Ovary (tissue), 9 donors: Measurements from ENCODE around the gene CTU1. TPM values are rescaled to one million over a fixed set of nuclear protein-coding genes. Genes with fewer than 3 reads are reported as not detected.

Experiments
- polyA plus RNA-seq, 2 donors: library from polyadenylated mRNA; stranded (reverse); fragments of 200-250 nt in 1 of 2; fragments of 350-450 nt in 1 of 2; fragmentation: Illumina TruSeq in 1 of 2; extraction: RNeasy Lipid Tissue Mini Kit (QIAGEN cat#74804) in 1 of 2; gene quantifications; one replicate each; pipeline ENCODE4 v1.2.3, GENCODE V29; 2013 to 2014
- total RNA-seq, 7 donors: library from RNA; depleted of rRNA in 2 of 7; stranded (reverse); fragments of >200 nt in 2 of 7; fragmentation: NEBNext Ultra II Directional in 3 of 7; extraction: Animal tissue kit (Norgen Biotek cat#: 25700) in 3 of 7; gene quantifications; one replicate each; pipeline versions ENCODE4 v1.1.0 to v1.2.4, GENCODE V29; 2016 to 2023
- donor health status: DM: no; HTN: no; CAD: no; lungs with moderate emphysema.
- donor health status: DM: no; HTN: no; CAD: no.
- donor health status: Bipolar disorder and iron deficiency.
- donor health status: DM: yes; HTN: yes; CAD: no.
- donor health status: DM: no; HTN: no; CAD: no.
- donor health status: DM: yes; HTN: yes; CAD: no.

The CTU1 gene
- total and polyA plus RNA-seq, 9 donors = 1.1 to 17.2 (median 12.3) TPM

Other genes starting within 250 kb of the CTU1 start
- not detected for gene KLK2, start 235.0 kb downstream of the CTU1 start, total RNA-seq
- not detected for gene KLK2, start 235.0 kb downstream of the CTU1 start, polyA plus RNA-seq
- gene KLK4, start 197.0 kb downstream of the CTU1 start, total RNA-seq = under 1 TPM in 1 of 7 donors, not detected in 6; 0.58 TPM
- not detected for gene KLK4, start 197.0 kb downstream of the CTU1 start, polyA plus RNA-seq
- gene KLK5, start 155.4 kb downstream of the CTU1 start, total RNA-seq = 1 to 10 TPM in 1 of 7 donors, under 1 TPM in 2, not detected in 4; 0.17 to 2.3 (median 0.41) TPM
- gene KLK5, start 155.4 kb downstream of the CTU1 start, polyA plus RNA-seq = not detected
- gene KLK6, start 138.8 kb downstream of the CTU1 start, total RNA-seq = 10 to 100 TPM in 1 of 7 donors, 1 to 10 TPM in 2, under 1 TPM in 2, not detected in 2; 0.24 to 21.7 (median 3.3) TPM
- gene KLK6, start 138.8 kb downstream of the CTU1 start, polyA plus RNA-seq = under 1 TPM in 1 of 2 donors, not detected in 1; 0.07 TPM
- 10 to 100 TPM in 1 of 7 donors, 1 to 10 TPM in 1, under 1 TPM in 2, not detected in 3; 0.85 to 59.6 (median 5.1) TPM for gene KLK7, start 124.5 kb downstream of the CTU1 start, total RNA-seq
- under 1 TPM in 1 of 2 donors, not detected in 1; 0.05 TPM for gene KLK7, start 124.5 kb downstream of the CTU1 start, polyA plus RNA-seq
- gene KLK8, start 106.8 kb downstream of the CTU1 start, total RNA-seq = 10 to 100 TPM in 1 of 7 donors, 1 to 10 TPM in 2, under 1 TPM in 2, not detected in 2; 0.60 to 19.0 (median 1.6) TPM
- gene KLK8, start 106.8 kb downstream of the CTU1 start, polyA plus RNA-seq = under 1 TPM in 1 of 2 donors, not detected in 1; 0.24 TPM
- gene KLK10, start 88.7 kb downstream of the CTU1 start, total RNA-seq = 10 to 100 TPM; 14.7 to 59.1 (median 19.5) TPM
- 10 to 100 TPM in 1 of 2 donors, 1 to 10 TPM in 1; 6.9 to 15.7 TPM for gene KLK10, start 88.7 kb downstream of the CTU1 start, polyA plus RNA-seq
- 10 to 100 TPM in 1 of 7 donors, 1 to 10 TPM in 3, under 1 TPM in 3; 0.33 to 91.2 (median 3.8) TPM for gene KLK11, start 81.8 kb downstream of the CTU1 start, total RNA-seq
- 1 to 10 TPM in 1 of 2 donors, under 1 TPM in 1; 0.53 to 1.4 TPM for gene KLK11, start 81.8 kb downstream of the CTU1 start, polyA plus RNA-seq
- not detected for gene KLK12, start 73.4 kb downstream of the CTU1 start, total RNA-seq
- not detected for gene KLK12, start 73.4 kb downstream of the CTU1 start, polyA plus RNA-seq
- gene KLK13, start 43.3 kb downstream of the CTU1 start, total RNA-seq = under 1 TPM in 3 of 7 donors, not detected in 4; 0.50 to 0.77 (median 0.69) TPM
- gene KLK13, start 43.3 kb downstream of the CTU1 start, polyA plus RNA-seq = 1 to 10 TPM in 1 of 2 donors, under 1 TPM in 1; 0.33 to 1.2 TPM
- gene KLK14, start 25.5 kb downstream of the CTU1 start, total RNA-seq = 1 to 10 TPM in 1 of 7 donors, under 1 TPM in 2, not detected in 4; 0.30 to 1.5 (median 0.34) TPM
- gene KLK14, start 25.5 kb downstream of the CTU1 start, polyA plus RNA-seq = under 1 TPM in 1 of 2 donors, not detected in 1; 0.10 TPM
- gene SIGLEC9, start 16.5 kb upstream of the CTU1 start, total RNA-seq = 10 to 100 TPM in 1 of 7 donors, 1 to 10 TPM in 6; 1.7 to 10.4 (median 3.1) TPM
- 1 to 10 TPM; 2.5 TPM for gene SIGLEC9, start 16.5 kb upstream of the CTU1 start, polyA plus RNA-seq
- gene SIGLEC7, start 33.9 kb upstream of the CTU1 start, total RNA-seq = 1 to 10 TPM in 3 of 7 donors, under 1 TPM in 2, not detected in 2; 0.38 to 3.0 (median 1.5) TPM
- gene SIGLEC7, start 33.9 kb upstream of the CTU1 start, polyA plus RNA-seq = 1 to 10 TPM in 1 of 2 donors, under 1 TPM in 1; 0.39 to 3.7 TPM
- gene CD33, start 116.7 kb upstream of the CTU1 start, total RNA-seq = 1 to 10 TPM; 1.4 to 6.9 (median 2.7) TPM
- gene CD33, start 116.7 kb upstream of the CTU1 start, polyA plus RNA-seq = 10 to 100 TPM in 1 of 2 donors, 1 to 10 TPM in 1; 1.3 to 16.5 TPM
- not detected for gene SIGLECL1, start 142.7 kb upstream of the CTU1 start, total RNA-seq
- gene SIGLECL1, start 142.7 kb upstream of the CTU1 start, polyA plus RNA-seq = not detected
- gene IGLON5, start 203.2 kb upstream of the CTU1 start, total RNA-seq = under 1 TPM in 6 of 7 donors, not detected in 1; 0.08 to 0.96 (median 0.29) TPM
- 1 to 10 TPM in 1 of 2 donors, under 1 TPM in 1; 0.13 to 1.6 TPM for gene IGLON5, start 203.2 kb upstream of the CTU1 start, polyA plus RNA-seq
- gene VSIG10L, start 233.7 kb upstream of the CTU1 start, total RNA-seq = 1 to 10 TPM; 1.8 to 8.1 (median 5.4) TPM
- 1 to 10 TPM; 4.4 to 6.9 TPM for gene VSIG10L, start 233.7 kb upstream of the CTU1 start, polyA plus RNA-seq